Measurements from ENCODE around the gene STARD3.

GRCh38 chr17:39655105-39655504, 18.2 kb downstream of the STARD3 start:
- no peak for TF ChIP-seq EZH2 (IDR thresholded peaks at IDR 0.05; ENCODE audit: borderline replicate concordance)
- no peak for TF ChIP-seq CTCF (IDR thresholded peaks at IDR 0.05; ENCODE audit: poor library complexity)

Data from hepatocyte (in vitro differentiated cells).